IgD-negative memory B cell (primary cell): Measurements from ENCODE around the gene KRTCAP2. TPM values are rescaled to one million over a fixed set of nuclear protein-coding genes. Genes with fewer than 3 reads are reported as not detected.

ENCODE experiments used
- polyA plus RNA-seq: library from polyadenylated mRNA; unstranded; fragments of 300-500 nt; fragmentation: Illumina TruSeq; gene quantifications from one replicate; pipeline ENCODE4 v1.2.3, GENCODE V29; 2021

KRTCAP2 gene
- polyA plus RNA-seq, 1 donor from 2014 or later, result 420 TPM

Other genes with a start within 250 kb of the KRTCAP2 start
- gene PMVK, start 236.6 kb downstream of the KRTCAP2 start, polyA plus RNA-seq, result 78.3 TPM
- gene PBXIP1, start 217.2 kb downstream of the KRTCAP2 start, polyA plus RNA-seq, result 123 TPM
- 42.5 TPM for gene PYGO2, start 211.5 kb downstream of the KRTCAP2 start, polyA plus RNA-seq
- 35.7 TPM for gene SHC1, start 202.6 kb downstream of the KRTCAP2 start, polyA plus RNA-seq
- 102 TPM for gene CKS1B, start 198.6 kb downstream of the KRTCAP2 start, polyA plus RNA-seq
- gene FLAD1, start 190.0 kb downstream of the KRTCAP2 start, polyA plus RNA-seq, result 57.6 TPM
- gene LENEP, start 179.7 kb downstream of the KRTCAP2 start, polyA plus RNA-seq, result not detected
- gene ZBTB7B, start 170.5 kb downstream of the KRTCAP2 start, polyA plus RNA-seq, result 7.7 TPM
- not detected for gene DCST2, start 139.5 kb downstream of the KRTCAP2 start, polyA plus RNA-seq
- gene DCST1, start 139.5 kb downstream of the KRTCAP2 start, polyA plus RNA-seq, result not detected
- gene ADAM15, start 122.0 kb downstream of the KRTCAP2 start, polyA plus RNA-seq, result 8.0 TPM
- gene EFNA4, start 109.6 kb downstream of the KRTCAP2 start, polyA plus RNA-seq, result 8.5 TPM
- 1.3 TPM for gene EFNA3, start 94.5 kb downstream of the KRTCAP2 start, polyA plus RNA-seq
- gene EFNA1, start 45.4 kb downstream of the KRTCAP2 start, polyA plus RNA-seq, result not detected
- 72.9 TPM for gene SLC50A1, start 37.5 kb downstream of the KRTCAP2 start, polyA plus RNA-seq
- gene DPM3, start 32.8 kb downstream of the KRTCAP2 start, polyA plus RNA-seq, result 83.9 TPM
- gene TRIM46, start 545 bp upstream of the KRTCAP2 start, polyA plus RNA-seq, result 0.14 TPM
- gene THBS3, start 34.6 kb upstream of the KRTCAP2 start, polyA plus RNA-seq, result 1.4 TPM
- 41.7 TPM for gene MTX1, start 35.4 kb upstream of the KRTCAP2 start, polyA plus RNA-seq
- gene ENTREP3, start 82.2 kb upstream of the KRTCAP2 start, polyA plus RNA-seq, result 1.7 TPM
- 144 TPM for gene SCAMP3, start 89.1 kb upstream of the KRTCAP2 start, polyA plus RNA-seq
- 19.7 TPM for gene CLK2, start 100.2 kb upstream of the KRTCAP2 start, polyA plus RNA-seq
- gene HCN3, start 104.2 kb upstream of the KRTCAP2 start, polyA plus RNA-seq, result 2.3 TPM
- gene PKLR, start 128.1 kb upstream of the KRTCAP2 start, polyA plus RNA-seq, result not detected
- gene FDPS, start 135.6 kb upstream of the KRTCAP2 start, polyA plus RNA-seq, result 120 TPM
- gene RUSC1, start 147.6 kb upstream of the KRTCAP2 start, polyA plus RNA-seq, result 8.9 TPM